Esophagus (tissue), 2 donors: ENCODE data around the gene B4GALT2. TPM values are rescaled to one million over a fixed set of nuclear protein-coding genes. Genes with fewer than 3 reads are reported as not detected.

Source experiments
- H3K27ac ChIP-seq, 2 donors: one replicate each; pipeline ENCODE4 v1.5.1; 2013; ENCODE audit warnings: low read depth in 2 of 2, mild to moderate bottlenecking in 2 of 2, inconsistent platforms in 1 of 2, low read length in 1 of 2, moderate library complexity in 1 of 2
- H3K27me3 ChIP-seq, 2 donors: one replicate each; pipeline ENCODE4 v1.6.1; 2013; ENCODE audit warnings: low read length in 2 of 2, control low read depth in 1 of 2, mild to moderate bottlenecking in 1 of 2; ENCODE audit not compliant: insufficient read depth in 2 of 2, control insufficient read depth in 1 of 2
- H3K36me3 ChIP-seq, 2 donors: one replicate each; pipeline ENCODE4 v1.6.1; 2013; ENCODE audit warnings: low read length in 1 of 2; ENCODE audit not compliant: control insufficient read depth in 2 of 2, insufficient read depth in 2 of 2
- H3K4me1 ChIP-seq, 2 donors: one replicate each; pipeline ENCODE4 v1.6.1; 2013; ENCODE audit warnings: low read length in 1 of 2; ENCODE audit not compliant: control insufficient read depth in 2 of 2, insufficient read depth in 2 of 2
- H3K4me3 ChIP-seq, 2 donors: one replicate each; pipeline ENCODE4 v1.5.1; 2013; ENCODE audit warnings: low read length in 2 of 2, mild to moderate bottlenecking in 2 of 2, low read depth in 1 of 2, moderate library complexity in 1 of 2
- H3K9me3 ChIP-seq, 2 donors: one replicate each; pipeline ENCODE4 v1.6.1; 2013; ENCODE audit warnings: mild to moderate bottlenecking in 2 of 2, low read depth in 1 of 2, low read length in 1 of 2, moderate library complexity in 1 of 2; ENCODE audit not compliant: control insufficient read depth in 2 of 2, insufficient read depth in 1 of 2
- WGBS, 2 donors: extraction: QIAGEN DNeasy Blood & Tissue Kit; methylation state at CpG; one replicate each; pipeline ENCODE4 v1.1.7; 2013; 5-methylcytosine and 5-hydroxymethylcytosine counted together
- polyA plus RNA-seq, 2 donors: library from polyadenylated mRNA; stranded (reverse); fragments of 200-250 nt; gene quantifications; one replicate each; pipeline ENCODE4 v1.2.3, GENCODE V29; 2013
- donor health status: healthy with polysubstance abuse.
- donor health status: Bipolar disorder and iron deficiency.

The B4GALT2 gene
- polyA plus RNA-seq, 2 donors = 22.7 to 30.6 TPM

DNA sequence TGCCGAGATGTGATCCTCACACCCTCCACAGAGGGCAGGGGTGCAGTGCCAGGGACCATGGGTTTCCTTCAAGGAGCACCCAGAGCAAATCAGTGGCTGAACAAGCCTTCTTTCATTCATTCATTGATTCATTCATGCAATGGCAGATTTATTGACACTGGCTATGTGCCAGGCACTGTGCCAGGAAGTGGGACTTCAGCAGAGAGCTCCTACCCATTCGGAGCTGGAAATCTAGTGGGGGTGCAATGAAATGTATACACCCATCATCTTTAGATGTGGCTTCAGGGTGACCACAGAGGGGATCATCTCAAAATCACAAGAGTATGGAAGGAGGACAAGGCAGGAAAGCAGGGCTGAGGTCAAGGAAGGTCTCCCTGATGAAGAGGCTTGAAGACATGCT lies 33.4 kb downstream of the B4GALT2 start:
- 64 to 77% methylated on average over 2 of the region's 2 CpGs for WGBS, 2 donors
- H3K27ac ChIP-seq = no peak overlapping the region
- H3K36me3 ChIP-seq = peaks cover 0 to 23% of the 10 kb centered on the region in 2 donors
- H3K9me3 ChIP-seq = no peaks in the 10 kb centered on the region
- H3K27me3 ChIP-seq = no peaks in the 10 kb centered on the region
- no peak overlapping the region for H3K4me3 ChIP-seq
- peaks cover 0 to 17% of the 10 kb centered on the region in 2 donors for H3K4me1 ChIP-seq

GRCh38 chr1:44012941-44013609 lies 34.1 kb downstream of the B4GALT2 start:
- Histone ChIP-seq H3K27ac (no peak overlapping the region), H3K36me3 (peaks cover 0 to 25% of the 10 kb centered on the region in 2 donors), H3K4me3 (no peak overlapping the region), H3K9me3 (no peaks in the 10 kb centered on the region), H3K4me1 (peaks cover 0 to 17% of the 10 kb centered on the region in 2 donors), H3K27me3 (no peaks in the 10 kb centered on the region)
- 82 to 83% methylated on average over 13 of the region's 13 CpGs for WGBS, 2 donors

- Histone ChIP-seq H3K27me3 (no peaks in the 10 kb centered on the region), H3K9me3 (no peaks in the 10 kb centered on the region), H3K36me3 (peaks cover 0 to 22% of the 10 kb centered on the region in 2 donors), H3K27ac (peak overlapping the region; percentile 58 to 79), H3K4me3 (no peak overlapping the region), H3K4me1 (peaks cover 0 to 17% of the 10 kb centered on the region in 2 donors)
- WGBS, 2 donors = 63 to 74% methylated on average over 5 of the region's 5 CpGs
Observed at GRCh38 chr1:44013949-44014348, 34.9 kb downstream of the B4GALT2 start.

DNA sequence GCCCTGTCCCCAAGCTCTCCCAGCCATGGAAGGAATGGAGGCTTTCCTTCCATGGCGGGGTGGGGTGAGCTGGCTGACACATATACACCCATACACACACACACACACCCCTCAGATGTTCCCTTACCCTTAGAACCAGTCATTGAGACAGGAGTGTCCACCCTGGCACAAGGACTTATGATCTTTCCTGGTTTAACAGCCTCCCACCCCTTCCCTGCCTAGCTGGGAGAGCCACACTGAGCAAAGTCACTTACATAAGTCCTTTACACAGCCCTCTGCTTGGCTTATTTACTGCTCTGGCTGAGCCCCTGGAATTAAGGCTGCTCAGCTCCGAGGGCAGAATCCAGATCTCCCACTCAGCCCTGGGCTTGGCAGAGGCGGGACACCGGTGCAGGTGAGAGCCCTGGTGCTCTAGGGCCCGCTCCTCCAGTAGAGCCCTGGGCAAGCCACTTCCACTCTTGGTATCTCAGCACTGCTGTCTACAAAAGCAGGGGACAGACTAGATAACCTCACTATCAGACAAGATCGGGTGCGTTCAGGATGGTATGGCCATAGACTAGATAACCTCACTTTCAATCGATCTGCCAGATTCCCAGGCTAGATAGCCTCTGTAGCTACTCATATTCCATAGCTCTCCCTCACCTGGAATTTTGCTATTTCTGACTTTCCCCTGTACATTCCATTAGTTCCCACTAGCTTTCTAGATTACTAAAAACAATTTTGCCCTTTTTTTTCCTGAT lies 35.5 kb downstream of the B4GALT2 start:
- peaks cover 0 to 17% of the 10 kb centered on the region in 2 donors for H3K4me1 ChIP-seq
- peak overlapping the region; percentile 58 to 79 for H3K27ac ChIP-seq
- H3K9me3 ChIP-seq = no peaks in the 10 kb centered on the region
- peaks cover 0 to 21% of the 10 kb centered on the region in 2 donors for H3K36me3 ChIP-seq
- WGBS, 2 donors = 74 to 81% methylated on average over 8 of the region's 8 CpGs
- no peaks in the 10 kb centered on the region for H3K27me3 ChIP-seq
- H3K4me3 ChIP-seq = no peak overlapping the region

DNA sequence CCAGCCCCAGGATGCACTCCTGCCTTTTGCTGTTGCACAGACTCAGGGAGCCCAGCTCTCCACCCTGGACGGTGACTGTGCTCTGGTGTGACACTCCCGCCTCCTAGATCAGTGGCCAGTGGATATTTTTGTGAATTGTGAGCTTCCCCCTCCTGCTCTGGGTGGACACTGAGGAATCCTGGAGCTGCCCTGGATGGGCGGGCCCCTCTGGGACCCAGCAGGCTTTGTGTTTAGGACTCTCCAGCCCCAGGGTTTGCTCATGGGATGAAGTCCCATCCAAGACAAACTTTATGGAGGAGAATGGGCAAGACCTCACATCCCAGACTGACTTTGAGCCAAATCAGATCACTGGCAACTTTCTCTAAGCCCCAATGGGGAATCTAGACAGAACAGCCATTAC lies 36.2 kb downstream of the B4GALT2 start:
- Histone ChIP-seq H3K9me3 (no peaks in the 10 kb centered on the region), H3K36me3 (peaks cover 0 to 19% of the 10 kb centered on the region in 2 donors), H3K27me3 (no peaks in the 10 kb centered on the region), H3K27ac (no peak overlapping the region), H3K4me3 (no peak overlapping the region), H3K4me1 (peaks cover 0 to 21% of the 10 kb centered on the region in 2 donors)
- WGBS, 2 donors = 74 to 79% methylated on average over 3 of the region's 3 CpGs

DNA sequence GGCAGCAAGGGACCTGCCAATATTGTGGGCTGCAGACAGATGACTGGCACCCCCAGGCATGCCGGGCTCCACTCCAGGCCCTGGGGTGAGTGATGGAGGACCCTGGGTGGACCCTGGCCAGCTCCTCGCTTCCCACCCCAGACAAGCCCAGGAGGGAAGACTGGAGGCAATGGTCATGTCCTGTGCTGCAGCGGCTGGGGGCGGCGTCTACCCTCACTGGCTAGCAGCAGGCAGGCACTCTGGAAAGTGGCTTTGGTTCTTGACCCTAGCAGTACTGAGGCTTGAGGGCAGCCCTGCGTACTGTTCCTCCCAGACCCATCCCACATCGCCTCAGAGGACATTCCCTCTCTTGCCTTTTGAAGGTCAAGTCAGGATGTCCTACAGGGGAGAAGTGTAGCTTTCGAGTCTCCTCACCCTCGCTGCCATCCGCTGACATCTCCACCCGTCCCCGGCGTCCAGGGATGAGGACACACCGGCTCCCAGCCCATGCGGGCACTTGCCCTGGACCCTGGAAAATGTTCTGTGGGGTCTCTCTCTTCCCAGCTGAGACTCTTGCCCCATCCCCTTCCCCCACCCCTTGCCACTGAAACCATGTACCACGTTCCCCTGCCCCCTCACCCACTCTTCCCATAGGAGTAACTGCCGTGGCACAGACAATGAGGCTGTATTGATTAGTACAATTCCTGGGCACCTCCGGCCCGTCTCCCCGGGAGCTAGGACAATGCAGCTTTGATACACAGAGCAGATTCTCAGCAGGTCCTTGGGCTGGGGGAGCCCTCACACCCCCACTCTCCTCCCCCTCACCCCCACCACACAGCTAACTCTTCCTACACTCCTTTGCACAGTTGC lies 37.3 kb downstream of the B4GALT2 start:
- H3K4me1 ChIP-seq = peaks cover 4 to 28% of the 10 kb centered on the region in 2 donors
- WGBS, 2 donors = 87 to 88% methylated on average over 20 of the region's 20 CpGs
- no peak overlapping the region for H3K27ac ChIP-seq
- peaks cover 0 to 14% of the 10 kb centered on the region in 2 donors for H3K36me3 ChIP-seq
- H3K4me3 ChIP-seq = no peak overlapping the region
- no peaks in the 10 kb centered on the region for H3K27me3 ChIP-seq
- H3K9me3 ChIP-seq = no peaks in the 10 kb centered on the region

- H3K36me3 ChIP-seq = peaks cover 0 to 17% of the 10 kb centered on the region in 2 donors
- no peaks in the 10 kb centered on the region for H3K9me3 ChIP-seq
- H3K27ac ChIP-seq = no peak overlapping the region
- H3K27me3 ChIP-seq = no peaks in the 10 kb centered on the region
- peaks cover 4 to 29% of the 10 kb centered on the region in 2 donors for H3K4me1 ChIP-seq
- 90 to 91% methylated on average over 20 of the region's 20 CpGs for WGBS, 2 donors
- H3K4me3 ChIP-seq = no peak overlapping the region
Observed at GRCh38 chr1:44016890-44017400, 37.9 kb downstream of the B4GALT2 start.

GRCh38 chr1:44019466-44019948 lies 40.5 kb downstream of the B4GALT2 start:
- H3K27ac ChIP-seq = peak overlapping the region in 1 of 2 donors; percentile 60
- 85 to 86% methylated on average over 13 of the region's 13 CpGs for WGBS, 2 donors

GRCh38 chr1:44020464-44020863 lies 41.5 kb downstream of the B4GALT2 start:
- WGBS, 2 donors = 49 to 64% methylated on average over 6 of the region's 6 CpGs
- no peak overlapping the region for H3K4me3 ChIP-seq
- H3K27me3 ChIP-seq = no peaks in the 10 kb centered on the region
- peak overlapping the region; percentile 60 to 87 for H3K27ac ChIP-seq
- H3K4me1 ChIP-seq = peaks cover 4 to 26% of the 10 kb centered on the region in 2 donors
- H3K36me3 ChIP-seq = peaks cover 0 to 20% of the 10 kb centered on the region in 2 donors
- no peaks in the 10 kb centered on the region for H3K9me3 ChIP-seq

More at GRCh38 chr1:44019466-44019948, 40.5 kb downstream of the B4GALT2 start:
- peaks cover 4 to 23% of the 10 kb centered on the region in 2 donors for H3K4me1 ChIP-seq
- no peaks in the 10 kb centered on the region for H3K27me3 ChIP-seq
- no peaks in the 10 kb centered on the region for H3K9me3 ChIP-seq
- H3K4me3 ChIP-seq = no peak overlapping the region
- peaks cover 0 to 20% of the 10 kb centered on the region in 2 donors for H3K36me3 ChIP-seq
